ENCODE results near the gene AKR1C1.

- TF ChIP-seq POLR2A (IDR thresholded peaks at IDR 0.05), result no peak
- TF ChIP-seq CTCF (IDR thresholded peaks at IDR 0.05), result no peak
These were observed 21.0 kb downstream of the AKR1C1 start for GRCh38 chr10:4984223-4984622.

Measured in ovary (tissue), 3 donors.